ENCODE results near the gene LRCH1.

DNA sequence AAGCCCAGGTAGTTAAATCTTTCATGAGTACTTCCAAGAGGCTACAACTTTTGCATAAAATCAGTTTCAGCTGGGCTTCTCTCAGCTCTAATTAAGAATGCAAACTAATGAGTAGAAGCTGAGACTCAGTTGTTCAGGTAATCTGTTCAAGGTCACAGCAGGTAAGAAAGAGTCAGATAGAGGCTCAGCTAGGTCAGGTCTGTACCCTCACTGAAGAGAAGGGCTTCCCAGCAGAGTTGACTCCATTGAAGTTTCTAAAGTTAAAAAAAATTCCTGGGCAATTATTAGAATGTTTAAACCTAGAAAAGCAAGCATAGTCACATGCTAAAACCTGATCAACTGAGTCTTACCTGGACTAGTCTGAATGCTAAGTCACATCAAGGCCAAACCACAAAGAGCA is 201.8 kb downstream of the LRCH1 start:
- TF ChIP-seq, protein P1, sequence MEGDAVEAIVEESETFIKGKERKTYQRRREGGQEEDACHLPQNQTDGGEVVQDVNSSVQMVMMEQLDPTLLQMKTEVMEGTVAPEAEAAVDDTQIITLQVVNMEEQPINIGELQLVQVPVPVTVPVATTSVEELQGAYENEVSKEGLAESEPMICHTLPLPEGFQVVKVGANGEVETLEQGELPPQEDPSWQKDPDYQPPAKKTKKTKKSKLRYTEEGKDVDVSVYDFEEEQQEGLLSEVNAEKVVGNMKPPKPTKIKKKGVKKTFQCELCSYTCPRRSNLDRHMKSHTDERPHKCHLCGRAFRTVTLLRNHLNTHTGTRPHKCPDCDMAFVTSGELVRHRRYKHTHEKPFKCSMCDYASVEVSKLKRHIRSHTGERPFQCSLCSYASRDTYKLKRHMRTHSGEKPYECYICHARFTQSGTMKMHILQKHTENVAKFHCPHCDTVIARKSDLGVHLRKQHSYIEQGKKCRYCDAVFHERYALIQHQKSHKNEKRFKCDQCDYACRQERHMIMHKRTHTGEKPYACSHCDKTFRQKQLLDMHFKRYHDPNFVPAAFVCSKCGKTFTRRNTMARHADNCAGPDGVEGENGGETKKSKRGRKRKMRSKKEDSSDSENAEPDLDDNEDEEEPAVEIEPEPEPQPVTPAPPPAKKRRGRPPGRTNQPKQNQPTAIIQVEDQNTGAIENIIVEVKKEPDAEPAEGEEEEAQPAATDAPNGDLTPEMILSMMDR (IDR thresholded peaks at IDR 0.05; ENCODE audit: insufficient read depth, low read length): no peak
- TF ChIP-seq SPI1 (IDR thresholded peaks at IDR 0.05; ENCODE audit: borderline replicate concordance, low read depth): no peak
- no peak for TF ChIP-seq REST (IDR thresholded peaks at IDR 0.05; ENCODE audit: insufficient replicate concordance, low read depth)
- TF ChIP-seq POLR2AphosphoS5 (IDR thresholded peaks at IDR 0.05; ENCODE audit: low read depth): no peak

Data from HL-60 (cell line).